H1 (cell line): ENCODE results near the gene MAS1. TPM values are rescaled to one million over a fixed set of nuclear protein-coding genes. Genes with fewer than 3 reads are reported as not detected.

Source experiments
- CHD7 ChIP-seq: fragments of 300-600 bp; sonication (generic); IDR thresholded peaks from 2 replicates; pipeline ENCODE4 v1.7.1; 2012; ENCODE audit warnings: low read length, moderate library complexity, mild to moderate bottlenecking, inconsistent platforms; ENCODE audit not compliant: insufficient replicate concordance
- polyA plus RNA-seq, 7 experiments: library from polyadenylated mRNA; depleted of rRNA in 3 of 7; stranded (reverse) in 5 of 7; unstranded in 2 of 7; fragments of >200 nt in 5 of 7; fragments of 200-250 nt in 2 of 7; gene quantifications; 1 replicate in 5 of 7; 2 replicates in 1 of 7; 4 replicates in 1 of 7; pipeline versions ENCODE4 v1.2.1 to v1.2.3, GENCODE V29; 2011 to 2013; ENCODE audit warnings: missing spikeins in 2 of 7, mixed read lengths in 2 of 7
- total RNA-seq: library from RNA; stranded (reverse); fragmentation: NEBNext Ultra II Directional; extraction: Animal tissue kit (Norgen Biotek cat#: 25700); gene quantifications from 2 replicates; pipeline ENCODE4 v1.2.1, GENCODE V29; 2021

Gene MAS1
- total and polyA plus RNA-seq, 2 of the 8 experiments (the other 6 are each of a cell fraction or from before 2014, with no cell fraction given), result 0.02 TPM; not detected in 1

- no peak for TF ChIP-seq CHD7
Observed at GRCh38 chr6:159913862-159914564, 23.2 kb downstream of the MAS1 start (continued).
